DOHH2 (cell line): Measurements from ENCODE around the gene HSCB.

Experiments
- H3F3A ChIP-seq: fragments of 200-600 bp; sonication (generic), shearing (Covaris generic); 2 replicates; pipeline ENCODE4 v1.6.0; 2016; ENCODE audit warnings: antibody characterized with exemption, mild to moderate bottlenecking; ENCODE audit not compliant: control insufficient read depth, insufficient read depth
- H3K27ac ChIP-seq: fragments of 200-600 bp; sonication (generic); 2 replicates; pipeline ENCODE4 v1.5.1; 2014; ENCODE audit warnings: low read depth, mild to moderate bottlenecking, low read length, moderate library complexity
- H3K27me3 ChIP-seq: fragments of 200-600 bp; sonication (generic); 2 replicates; pipeline ENCODE4 v1.6.1; 2014; ENCODE audit warnings: mild to moderate bottlenecking, low read length, mixed read lengths; ENCODE audit not compliant: control insufficient read depth
- H3K36me3 ChIP-seq: fragments of 200-600 bp; sonication (generic); 2 replicates; pipeline ENCODE4 v1.6.1; 2014; ENCODE audit warnings: mild to moderate bottlenecking, low read length, moderate library complexity, mixed read lengths; ENCODE audit not compliant: control insufficient read depth
- H3K4me1 ChIP-seq: fragments of 200-600 bp; sonication (generic); 2 replicates; pipeline ENCODE4 v1.6.1; 2014; ENCODE audit warnings: mild to moderate bottlenecking, low read length, mixed read lengths; ENCODE audit not compliant: control insufficient read depth
- H3K4me2 ChIP-seq: fragments of 200-600 bp; sonication (generic); 2 replicates; pipeline ENCODE4 v1.6.0; 2014; ENCODE audit warnings: mild to moderate bottlenecking, low read length, moderate library complexity
- H3K4me3 ChIP-seq: fragments of 200-600 bp; sonication (generic); 2 replicates; pipeline ENCODE4 v1.5.1; 2014; ENCODE audit warnings: mild to moderate bottlenecking, low read length, mixed read lengths
- H3K79me2 ChIP-seq: fragments of 200-600 bp; sonication (generic); 2 replicates; pipeline ENCODE4 v1.6.1; 2014; ENCODE audit warnings: mild to moderate bottlenecking, low read length, mixed read lengths; ENCODE audit not compliant: control insufficient read depth
- H3K9me2 ChIP-seq: fragments of 200-600 bp; sonication (generic); replicated peaks from 2 replicates; pipeline ENCODE4 v1.6.1; 2014; ENCODE audit warnings: mild to moderate bottlenecking, low read length, mixed read lengths; ENCODE audit not compliant: control insufficient read depth
- H3K9me3 ChIP-seq: fragments of 200-600 bp; sonication (generic); 2 replicates; pipeline ENCODE4 v1.6.1; 2014; ENCODE audit warnings: antibody characterized with exemption, low read length, mixed read lengths; ENCODE audit not compliant: control insufficient read depth, insufficient read depth
- H4K20me1 ChIP-seq: fragments of 200-600 bp; sonication (generic); 2 replicates; pipeline ENCODE4 v1.6.0; 2014; ENCODE audit warnings: low read depth, mild to moderate bottlenecking, antibody characterized with exemption, low read length, moderate library complexity; ENCODE audit not compliant: control insufficient read depth, insufficient read depth
- EZH2phosphoT487 ChIP-seq: fragments of 200-600 bp; sonication (generic); IDR thresholded peaks from 2 replicates; pipeline ENCODE4 v1.6.1; 2017; ENCODE audit warnings: borderline replicate concordance, mild to moderate bottlenecking, antibody characterized with exemption, low read length, moderate library complexity, mixed read lengths
- TF ChIP-seq, protein P1 (sequence below): fragments of 200-600 bp; sonication (generic); IDR thresholded peaks from one replicate; pipeline ENCODE4 v1.5.1; 2014; ENCODE audit warnings: antibody characterized with exemption, mild to moderate bottlenecking, low read depth, low read length; ENCODE audit not compliant: poor library complexity, severe bottlenecking

HSCB gene

DNA sequence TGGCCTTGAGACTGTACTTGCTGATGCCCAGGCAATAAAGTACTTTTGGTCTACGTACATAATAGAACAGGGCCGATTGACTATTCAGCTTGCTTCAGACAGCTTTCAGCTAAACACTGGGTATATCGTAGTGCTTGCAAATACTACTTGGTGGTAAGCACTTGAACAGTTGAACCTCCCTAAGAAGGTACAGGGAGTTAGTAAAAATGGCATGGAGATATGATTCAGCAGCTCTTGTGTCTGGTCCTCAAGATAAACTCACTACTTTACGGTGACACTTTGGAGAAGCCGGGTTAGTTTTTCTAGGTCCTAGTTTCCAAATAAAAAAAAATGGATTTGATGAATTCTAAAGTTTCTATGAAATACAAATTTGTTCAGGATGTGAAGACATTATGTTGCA lies 38.0 kb downstream of the HSCB start:
- Histone ChIP-seq H3K9me3 (no peaks in the 10 kb centered on the region), H3K4me3 (0 out of 2 replicates have a peak overlapping the region, but pooled peaks have one; percentile 11), H3F3A (peaks cover 8% of the 10 kb centered on the region), H3K27ac (0 out of 2 replicates have a peak overlapping the region, but pooled peaks have one; percentile 8), H3K79me2 (peaks cover 86% of the 10 kb centered on the region), H3K9me2 (no peaks in the 10 kb centered on the region), H3K27me3 (no peaks in the 10 kb centered on the region), H3K36me3 (peaks cover 90% of the 10 kb centered on the region), H3K4me1 (peaks cover 88% of the 10 kb centered on the region), H4K20me1 (peaks cover 4% of the 10 kb centered on the region; the same call in 1 of the 2 replicates), H3K4me2 (peak overlapping the region; percentile 41)
- TF ChIP-seq EZH2phosphoT487: no peak
- TF ChIP-seq, protein P1, sequence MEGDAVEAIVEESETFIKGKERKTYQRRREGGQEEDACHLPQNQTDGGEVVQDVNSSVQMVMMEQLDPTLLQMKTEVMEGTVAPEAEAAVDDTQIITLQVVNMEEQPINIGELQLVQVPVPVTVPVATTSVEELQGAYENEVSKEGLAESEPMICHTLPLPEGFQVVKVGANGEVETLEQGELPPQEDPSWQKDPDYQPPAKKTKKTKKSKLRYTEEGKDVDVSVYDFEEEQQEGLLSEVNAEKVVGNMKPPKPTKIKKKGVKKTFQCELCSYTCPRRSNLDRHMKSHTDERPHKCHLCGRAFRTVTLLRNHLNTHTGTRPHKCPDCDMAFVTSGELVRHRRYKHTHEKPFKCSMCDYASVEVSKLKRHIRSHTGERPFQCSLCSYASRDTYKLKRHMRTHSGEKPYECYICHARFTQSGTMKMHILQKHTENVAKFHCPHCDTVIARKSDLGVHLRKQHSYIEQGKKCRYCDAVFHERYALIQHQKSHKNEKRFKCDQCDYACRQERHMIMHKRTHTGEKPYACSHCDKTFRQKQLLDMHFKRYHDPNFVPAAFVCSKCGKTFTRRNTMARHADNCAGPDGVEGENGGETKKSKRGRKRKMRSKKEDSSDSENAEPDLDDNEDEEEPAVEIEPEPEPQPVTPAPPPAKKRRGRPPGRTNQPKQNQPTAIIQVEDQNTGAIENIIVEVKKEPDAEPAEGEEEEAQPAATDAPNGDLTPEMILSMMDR: no peak

DNA sequence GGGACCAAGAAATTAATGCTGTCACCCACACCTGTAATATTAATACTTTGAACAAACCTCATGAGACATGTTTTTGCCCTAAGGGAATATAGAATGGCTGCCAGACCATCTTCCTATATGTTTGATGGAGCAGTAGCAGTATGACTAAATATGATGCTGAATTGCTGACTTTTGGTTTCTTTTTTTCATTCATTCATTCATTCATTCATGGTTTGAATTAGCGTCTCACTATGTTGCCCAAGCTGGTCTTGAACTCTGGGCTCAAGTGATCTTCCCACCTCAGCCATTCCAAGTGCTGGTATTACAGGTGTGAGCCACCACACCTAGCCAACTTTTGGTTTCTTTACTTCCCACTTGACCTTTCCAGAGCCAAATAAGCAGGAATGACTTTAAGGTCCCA lies 38.5 kb downstream of the HSCB start:
- Histone ChIP-seq H3K9me2 (no peaks in the 10 kb centered on the region), H3K4me3 (no peak overlapping the region), H3K4me1 (peaks cover 83% of the 10 kb centered on the region), H3K4me2 (peak overlapping the region; percentile 41; the same call in 1 of the 2 replicates), H3F3A (peaks cover 8% of the 10 kb centered on the region), H3K9me3 (no peaks in the 10 kb centered on the region), H4K20me1 (peaks cover 4% of the 10 kb centered on the region; the same call in 1 of the 2 replicates), H3K27ac (peak overlapping the region; percentile 21; the same call in 1 of the 2 replicates), H3K79me2 (peaks cover 82% of the 10 kb centered on the region), H3K36me3 (peaks cover 90% of the 10 kb centered on the region), H3K27me3 (no peaks in the 10 kb centered on the region)
- TF ChIP-seq, protein P1: no peak

DNA sequence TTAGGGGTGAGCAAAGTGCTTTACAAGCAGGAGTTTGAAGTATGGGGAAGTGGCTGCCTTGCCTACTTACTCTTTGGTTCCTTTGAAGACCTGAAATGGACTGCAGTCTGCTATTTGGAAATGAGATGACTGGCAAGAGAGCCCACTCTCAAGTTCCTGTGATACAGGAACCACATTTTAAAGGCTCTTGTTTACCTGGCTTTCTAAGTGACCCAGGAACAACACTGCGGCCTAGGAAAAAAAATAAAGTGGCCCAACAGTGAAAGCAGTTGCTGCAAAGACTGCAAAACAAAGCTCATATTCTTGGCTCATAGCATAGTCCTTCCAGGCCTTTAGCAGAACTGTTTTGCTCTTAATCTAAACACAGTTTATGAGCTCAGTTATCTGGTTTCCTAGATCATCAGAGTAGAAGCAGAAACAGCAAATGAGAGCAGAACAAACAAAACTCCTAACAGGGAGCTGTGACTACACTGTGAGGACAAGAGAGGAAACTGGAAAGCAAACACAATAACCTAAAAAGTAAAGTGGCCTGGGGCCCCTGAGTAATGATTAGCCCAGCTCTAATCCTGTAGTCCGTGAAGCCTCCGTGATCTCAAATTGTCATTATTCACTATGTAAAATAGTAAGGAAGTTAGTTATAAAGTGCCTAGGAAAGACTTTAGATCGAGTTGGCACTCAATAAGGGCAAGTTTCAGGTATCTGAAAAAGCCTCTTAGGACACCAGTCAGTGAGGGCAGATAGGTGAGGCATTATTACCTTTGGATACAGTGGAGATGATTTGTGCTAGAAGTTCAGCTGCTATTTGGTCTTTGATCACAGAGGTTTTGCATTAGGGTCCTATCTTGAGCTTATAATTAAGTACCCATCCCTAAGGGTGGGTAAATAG lies 42.2 kb downstream of the HSCB start:
- Histone ChIP-seq H3K9me3 (no peaks in the 10 kb centered on the region), H3F3A (peaks cover 18% of the 10 kb centered on the region), H3K4me3 (no peak overlapping the region), H3K79me2 (peaks cover 52% of the 10 kb centered on the region), H3K27me3 (no peaks in the 10 kb centered on the region), H3K9me2 (no peaks in the 10 kb centered on the region), H3K27ac (peak overlapping the region; percentile 80), H3K4me2 (peak overlapping the region; percentile 73), H3K4me1 (peaks cover 82% of the 10 kb centered on the region), H3K36me3 (peaks cover 94% of the 10 kb centered on the region), H4K20me1 (peaks cover 4% of the 10 kb centered on the region; the same call in 1 of the 2 replicates)
- TF ChIP-seq, protein P1: no peak
- TF ChIP-seq EZH2phosphoT487: no peak
